CD4-positive, alpha-beta T cell treated with Interleukin-4 for 1 hour (primary cell): ENCODE measurements around the gene FAM174C.

ENCODE experiments used
- DNase-seq, 2 donors: peaks; one replicate each; pipeline ENCODE4 v3.0.0-alpha.2; 2020 to 2022

FAM174C gene

GRCh38 chr19:1262623-1263123 is 12.7 kb upstream of the FAM174C start:
- DNase-seq: no peak

- no peak for DNase-seq
Observed at GRCh38 chr19:1263188-1263587, 12.1 kb upstream of the FAM174C start.

DNA sequence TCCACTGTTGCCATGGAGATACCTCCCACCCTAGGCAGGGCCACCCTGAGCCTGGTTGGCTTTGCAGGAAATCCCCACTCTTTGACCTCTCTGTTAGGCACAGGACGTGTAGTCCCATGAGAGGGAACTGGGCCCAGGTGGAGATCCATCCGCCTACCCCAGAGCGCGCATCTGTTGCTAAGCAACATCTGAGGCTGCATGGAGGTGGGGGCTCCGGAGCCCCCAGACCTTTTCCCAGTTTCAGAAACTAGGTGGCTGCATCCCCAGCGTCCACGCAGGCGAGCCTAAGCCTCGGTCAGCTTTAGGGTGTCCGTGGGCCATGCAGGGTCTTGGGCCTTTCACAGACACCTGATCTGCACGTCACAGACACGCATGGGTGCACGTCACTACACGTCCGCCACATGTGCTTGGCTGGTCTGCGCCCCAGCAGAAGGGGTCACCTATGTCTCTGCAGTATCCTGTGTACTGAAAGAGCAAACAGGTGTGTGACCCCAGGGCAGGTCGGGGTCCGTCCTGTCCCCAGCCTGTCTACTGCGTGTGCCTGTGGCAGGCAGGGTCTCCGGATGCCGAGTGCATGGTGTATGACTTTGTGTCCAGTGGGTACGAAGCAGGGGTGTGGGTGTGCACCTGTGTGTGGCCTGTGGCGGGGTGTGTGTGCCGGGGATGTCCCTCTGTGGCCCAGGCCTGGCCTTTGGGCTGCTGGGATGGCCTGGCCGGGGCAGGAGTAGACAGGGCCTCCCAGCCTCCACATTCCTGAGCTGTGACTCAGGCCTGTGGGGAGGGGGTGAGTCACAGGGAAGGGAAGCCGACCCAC is 10.3 kb upstream of the FAM174C start:
- peak in 1 of 2 donors; percentile 58 for DNase-seq

DNA sequence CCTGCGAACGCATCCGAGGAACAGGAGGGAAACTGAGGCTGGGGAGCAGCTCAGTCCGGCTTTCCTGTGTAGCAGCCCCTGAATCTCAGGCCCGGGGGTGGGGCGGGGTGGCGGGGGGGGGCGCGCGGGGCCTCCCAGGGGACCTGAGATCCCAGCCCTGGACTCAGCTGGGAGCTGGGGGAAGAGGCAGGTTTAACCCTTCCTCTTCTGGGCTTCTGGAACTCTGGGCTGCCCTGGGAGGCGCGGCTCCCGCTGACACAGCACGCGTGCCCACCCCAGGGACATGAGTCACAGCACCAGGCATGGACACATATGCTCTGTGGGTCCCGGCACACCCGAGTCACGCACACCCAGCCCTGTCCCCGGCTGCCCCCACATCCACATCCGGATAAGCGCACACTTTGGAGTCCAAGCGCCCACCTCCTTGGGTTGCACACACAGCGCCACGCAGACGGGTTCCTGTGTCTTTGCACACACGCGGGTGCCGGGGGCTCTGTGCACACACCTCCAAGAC is 9.7 kb upstream of the FAM174C start:
- DNase-seq: peak; percentile 40 to 54

- DNase-seq: peak; percentile 88 to 93
Observed at GRCh38 chr19:1266129-1266915, 9.0 kb upstream of the FAM174C start.

DNA sequence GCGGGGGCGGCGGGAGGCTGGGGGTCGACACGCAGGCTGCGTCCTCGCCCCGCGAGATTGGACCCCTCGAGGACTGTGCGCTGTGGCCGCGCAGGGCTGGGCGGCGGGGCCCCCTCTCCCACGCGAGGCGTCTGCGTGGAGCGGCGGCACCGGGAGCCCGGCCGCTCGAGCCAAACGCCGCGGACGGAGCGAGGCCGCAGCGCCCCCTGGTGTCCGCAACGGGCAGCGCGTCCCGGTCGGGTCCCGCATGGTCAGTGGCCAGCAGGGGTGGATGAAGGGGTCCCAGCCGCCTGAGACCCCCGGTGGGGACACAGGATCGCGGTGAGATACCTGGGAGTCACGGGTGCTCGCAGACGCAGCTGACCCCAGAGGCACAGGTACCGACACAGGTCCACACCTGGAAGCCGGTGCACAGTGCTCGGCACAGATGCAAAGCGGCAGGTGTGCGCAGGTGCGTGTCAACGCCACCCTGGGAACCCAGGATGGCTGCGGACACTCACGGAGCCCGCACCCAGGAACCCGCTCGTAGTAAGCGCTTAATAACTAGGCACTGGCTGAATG is 8.3 kb upstream of the FAM174C start:
- peak; percentile 66 to 71 for DNase-seq

DNA sequence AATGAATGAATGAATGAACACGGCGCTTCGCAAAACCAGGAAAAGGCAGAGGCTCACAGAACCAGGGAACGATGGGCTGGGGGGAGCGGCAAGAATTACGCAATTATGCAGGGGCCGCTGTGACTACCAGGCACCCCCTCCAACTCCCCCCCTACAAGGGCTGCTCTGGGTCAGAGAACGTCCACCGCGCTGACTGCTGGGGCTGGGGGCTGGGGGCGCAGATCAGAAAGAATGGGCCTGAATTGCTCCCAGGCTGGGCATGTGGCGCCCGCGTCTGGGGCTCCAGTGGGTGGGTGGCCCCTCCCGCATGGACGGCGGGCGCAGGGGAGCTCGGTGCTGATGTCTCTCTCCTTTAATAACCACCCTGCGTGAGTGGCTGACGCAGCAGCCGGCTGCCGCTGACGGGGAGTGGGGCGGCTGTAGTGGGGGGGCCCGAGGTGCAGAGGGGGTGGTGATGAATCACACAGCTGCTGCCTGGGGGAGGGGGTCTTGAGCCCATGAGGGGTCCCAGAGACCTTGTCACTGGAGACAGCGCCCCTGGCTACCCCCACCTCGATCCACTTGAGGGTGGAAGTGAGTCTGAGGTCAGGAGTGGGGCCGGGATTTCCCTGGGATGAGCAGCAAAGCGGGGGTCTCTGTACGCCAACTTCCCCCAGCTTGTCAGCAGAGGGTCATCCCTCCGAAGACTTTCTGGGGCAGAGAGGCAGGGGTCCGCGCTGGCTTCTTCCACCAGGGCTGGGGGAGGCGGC is 7.7 kb upstream of the FAM174C start:
- no peak for DNase-seq

- DNase-seq: no peak
Observed at GRCh38 chr19:1268226-1269064, 6.9 kb upstream of the FAM174C start.

DNA sequence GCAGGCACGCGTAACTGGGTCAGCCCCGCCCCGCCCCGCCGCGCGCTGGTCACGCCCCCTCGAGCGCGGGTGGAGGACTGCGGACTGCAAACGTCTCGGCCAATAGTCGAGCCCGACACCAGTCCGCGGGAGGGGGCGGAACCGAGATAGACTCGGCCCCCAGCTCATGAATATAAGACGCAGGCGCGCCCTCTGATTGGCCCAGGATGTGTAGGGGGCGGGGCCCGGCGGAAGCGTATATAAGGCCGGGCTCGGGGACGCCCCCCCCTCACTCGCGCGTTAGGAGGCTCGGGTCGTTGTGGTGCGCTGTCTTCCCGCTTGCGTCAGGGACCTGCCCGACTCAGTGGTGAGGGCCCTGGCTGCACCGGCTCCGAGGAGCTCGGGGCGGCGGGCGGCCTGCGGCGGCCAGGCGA is 6.3 kb upstream of the FAM174C start, which contains the start of gene CIRBP:
TSS of gene CIRBP (plus strand) at position 268 of the 413 bp plus-strand sequence. CDS start 1,602 bp downstream, outside the sequence.
- peak; percentile 99 for DNase-seq

- peak; percentile 86 to 87 for DNase-seq
Observed at GRCh38 chr19:1269478-1270212, 5.7 kb upstream of the FAM174C start.

DNA sequence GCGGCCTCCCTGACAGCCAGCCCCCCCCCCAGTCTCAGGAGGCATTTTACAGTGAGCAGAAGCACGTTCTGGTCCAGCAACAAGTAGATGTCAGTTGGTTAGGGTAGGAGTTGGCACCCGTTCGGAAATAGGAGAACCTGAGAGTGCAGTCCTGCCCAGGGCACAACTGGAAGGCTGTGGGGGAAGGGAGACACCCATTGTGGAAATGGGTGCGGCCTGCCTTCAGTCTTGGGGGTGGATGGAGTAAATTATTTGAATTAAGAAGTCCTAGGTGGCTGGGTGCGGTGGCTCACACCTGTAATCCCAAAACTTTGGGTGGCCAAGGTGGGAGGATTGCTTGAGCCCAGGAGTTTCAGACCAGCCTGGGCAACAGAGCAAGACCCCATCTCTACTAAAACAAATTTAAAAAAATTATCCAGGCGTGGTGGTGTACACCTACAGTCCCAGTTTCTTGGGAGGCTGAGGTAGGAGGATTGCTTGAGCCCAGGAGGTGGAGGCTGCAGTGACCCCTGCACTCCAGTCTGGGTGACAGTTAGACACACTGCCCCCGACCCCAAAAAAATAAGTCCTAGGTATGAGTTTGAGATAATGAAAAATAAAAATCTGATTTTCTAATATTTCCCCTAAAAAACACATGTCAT is 5.0 kb upstream of the FAM174C start:
- DNase-seq: peak in 1 of 2 donors; percentile 39

GRCh38 chr19:1270854-1271527 is 4.3 kb upstream of the FAM174C start:
- peak in 1 of 2 donors; percentile 7 for DNase-seq

DNA sequence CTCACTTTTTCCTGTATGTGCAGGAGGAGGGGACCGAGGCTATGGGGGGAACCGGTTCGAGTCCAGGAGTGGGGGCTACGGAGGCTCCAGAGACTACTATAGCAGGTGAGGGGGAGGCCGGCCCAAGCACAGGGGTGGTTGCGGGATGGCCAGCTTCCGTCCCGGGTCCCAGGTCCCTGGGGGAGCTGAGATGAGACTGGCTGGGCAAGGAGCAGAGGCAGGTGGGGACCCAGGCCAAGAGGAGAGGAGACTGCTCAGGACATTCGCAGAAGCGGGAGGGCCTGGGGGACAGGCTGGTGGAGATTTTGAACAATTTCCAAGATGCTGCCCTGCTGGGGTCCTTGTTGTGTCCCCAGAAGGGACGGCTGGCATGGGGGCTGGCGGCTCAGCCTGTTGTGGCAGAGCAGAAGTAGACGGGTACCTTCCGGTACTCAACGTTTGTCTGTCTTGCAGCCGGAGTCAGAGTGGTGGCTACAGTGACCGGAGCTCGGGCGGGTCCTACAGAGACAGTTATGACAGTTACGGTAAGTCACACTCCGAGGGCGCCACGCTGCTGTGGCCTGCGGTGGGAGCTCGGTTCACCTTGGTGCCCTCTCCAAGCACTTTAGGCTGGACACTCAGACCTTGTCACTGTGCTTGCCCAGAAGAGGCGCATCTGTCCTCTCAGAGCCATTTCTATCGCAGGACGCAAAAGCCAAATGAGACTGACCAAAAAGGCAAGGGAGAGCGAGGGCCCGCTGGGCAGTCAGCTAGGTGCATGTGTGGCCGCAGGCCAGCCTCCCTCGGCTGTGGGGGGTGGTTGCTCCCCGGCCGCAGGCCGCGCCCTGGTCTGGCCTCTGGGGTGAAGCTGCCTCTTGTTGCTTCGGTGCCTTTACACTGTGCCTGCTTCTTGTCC is 3.6 kb upstream of the FAM174C start:
- DNase-seq: no peak

DNA sequence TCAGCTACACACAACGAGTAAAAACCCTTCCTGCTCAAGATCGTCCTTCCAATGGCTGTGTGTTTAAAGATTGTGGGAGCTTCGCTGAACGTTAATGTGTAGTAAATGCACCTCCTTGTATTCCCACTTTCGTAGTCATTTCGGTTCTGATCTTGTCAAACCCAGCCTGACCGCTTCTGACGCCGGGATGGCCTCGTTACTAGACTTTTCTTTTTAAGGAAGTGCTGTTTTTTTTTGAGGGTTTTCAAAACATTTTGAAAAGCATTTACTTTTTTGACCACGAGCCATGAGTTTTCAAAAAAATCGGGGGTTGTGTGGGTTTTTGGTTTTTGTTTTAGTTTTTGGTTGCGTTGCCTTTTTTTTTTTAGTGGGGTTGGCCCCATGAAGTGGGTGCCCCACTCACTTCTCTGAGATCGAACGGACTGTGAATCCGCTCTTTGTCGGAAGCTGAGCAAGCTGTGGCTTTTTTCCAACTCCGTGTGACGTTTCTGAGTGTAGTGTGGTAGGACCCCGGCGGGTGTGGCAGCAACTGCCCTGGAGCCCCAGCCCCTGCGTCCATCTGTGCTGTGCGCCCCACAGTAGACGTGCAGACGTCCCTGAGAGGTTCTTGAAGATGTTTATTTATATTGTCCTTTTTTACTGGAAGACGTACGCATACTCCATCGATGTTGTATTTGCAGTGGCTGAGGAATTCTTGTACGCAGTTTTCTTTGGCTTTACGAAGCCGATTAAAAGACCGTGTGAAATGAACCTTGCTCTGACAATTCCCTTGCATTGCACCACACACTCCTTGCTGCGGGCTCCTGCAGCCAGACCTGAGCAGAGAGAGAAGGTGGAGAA is 2.7 kb upstream of the FAM174C start:
- no peak for DNase-seq

- DNase-seq: no peak
Observed at GRCh38 chr19:1273263-1274041, 1.9 kb upstream of the FAM174C start.

GRCh38 chr19:1274081-1274851 is 1.1 kb upstream of the FAM174C start:
- DNase-seq: no peak
